Hematopoietic multipotent progenitor cell treated with erythropoietin and hydrocortisone succinate and interleukin-3 and kit ligand, for 17 days (in vitro differentiated cells): ENCODE data around the gene BANP.
"Not testable (repeated sequence)": the region's sequence is repeated elsewhere in the genome, so short reads cannot be mapped to it uniquely, and the experiment has no call there.

Experiments used
- DNase-seq: peaks from one replicate; pipeline ENCODE4 v3.0.0-alpha.2; 2015; ENCODE audit warnings: low spot score

Gene BANP

GRCh38 chr16:87926246-87927194, 24.7 kb upstream of the BANP start:
- DNase-seq, result no peak

- no peak for DNase-seq
Observed at GRCh38 chr16:87927195-87927562, 24.1 kb upstream of the BANP start.

- no peak for DNase-seq
Observed at GRCh38 chr16:87929986-87930385, 21.2 kb upstream of the BANP start.

- DNase-seq, result no peak
Observed at GRCh38 chr16:87930456-87930855, 20.8 kb upstream of the BANP start.

GRCh38 chr16:87931504-87931903, 19.7 kb upstream of the BANP start:
- no peak for DNase-seq

GRCh38 chr16:87932475-87933139, 18.6 kb upstream of the BANP start:
- DNase-seq, result not testable (repeated sequence)

GRCh38 chr16:87933140-87933495, 18.1 kb upstream of the BANP start:
- DNase-seq, result no peak

- not testable (repeated sequence) for DNase-seq
Observed at GRCh38 chr16:87934752-87935425, 16.3 kb upstream of the BANP start.

GRCh38 chr16:87936016-87936374, 15.2 kb upstream of the BANP start:
- DNase-seq, result not testable (repeated sequence)

- no peak for DNase-seq
Observed at GRCh38 chr16:87936375-87937230, 14.6 kb upstream of the BANP start, which contains the start of gene CA5A. TSS of gene CA5A (minus strand) at chr16:87936529. CDS start at chr16:87936450, 79 bp downstream.

- not testable (repeated sequence) for DNase-seq
Observed at GRCh38 chr16:87937231-87937542, 14.0 kb upstream of the BANP start.

GRCh38 chr16:87938412-87938949, 12.8 kb upstream of the BANP start:
- DNase-seq, result no peak

- DNase-seq, result no peak
Observed at GRCh38 chr16:87939562-87940423, 11.4 kb upstream of the BANP start.

GRCh38 chr16:87942680-87943079, 8.6 kb upstream of the BANP start:
- no peak for DNase-seq

- no peak for DNase-seq
Observed at GRCh38 chr16:87945351-87946042, 5.7 kb upstream of the BANP start.

- no peak for DNase-seq
Observed at GRCh38 chr16:87946596-87947347, 4.5 kb upstream of the BANP start.

GRCh38 chr16:87947356-87948118, 3.7 kb upstream of the BANP start:
- no peak for DNase-seq

GRCh38 chr16:87948119-87948545, 3.1 kb upstream of the BANP start:
- no peak for DNase-seq

- no peak for DNase-seq
Observed at GRCh38 chr16:87948735-87949070, 2.5 kb upstream of the BANP start.
